ENCODE measurements around the gene NKX2-3.
A peak's percentile ranks its signal among the peaks of the same experiment; 100 is the strongest.

The NKX2-3 gene

GRCh38 chr10:99506416-99506815, 26.3 kb upstream of the NKX2-3 start:
- Histone ChIP-seq H4K5ac (ENCODE audit: low read length) (no peak overlapping the region), H3K9ac (ENCODE audit: low read length) (no peak overlapping the region), H3K27ac (ENCODE audit: low read depth, low read length) (no peak overlapping the region), H3K36me3 (ENCODE audit: control insufficient read depth, insufficient read depth, low read length) (no peaks in the 10 kb centered on the region), H3K79me1 (ENCODE audit: low read length) (no peaks in the 10 kb centered on the region), H2BK15ac (replicated peaks; ENCODE audit: low read depth) (no peak overlapping the region), H2BK120ac (ENCODE audit: low read depth, low read length) (no peak overlapping the region), H3K27me3 (ENCODE audit: insufficient read depth, low read length, poor library complexity) (no peaks in the 10 kb centered on the region), H3K4ac (ENCODE audit: low read depth, low read length) (no peak overlapping the region), H3K56ac (ENCODE audit: low read length) (no peak overlapping the region), H3K4me1 (ENCODE audit: control insufficient read depth, low read depth, low read length) (no peaks in the 10 kb centered on the region), H2AK5ac (ENCODE audit: low read length) (no peak overlapping the region), H3K79me2 (ENCODE audit: control insufficient read depth, insufficient read depth, low read length) (no peaks in the 10 kb centered on the region), H3K4me3 (ENCODE audit: low read length) (no peak overlapping the region), H2BK5ac (ENCODE audit: low read length) (no peak overlapping the region), H3K4me2 (ENCODE audit: low read length) (no peak overlapping the region), H4K8ac (ENCODE audit: low read depth, low read length) (no peak overlapping the region), H3K18ac (ENCODE audit: low read length) (no peak overlapping the region), H3K23ac (ENCODE audit: low read length) (no peak overlapping the region)
- whole genome bisulfite sequencing (ENCODE audit: extremely low coverage, insufficient coverage, low lambda C conversion rate): no CpG with 5 or more reads among the region's 1 CpG
- DNase-seq: no peak

- Histone ChIP-seq H2BK5ac (ENCODE audit: low read length) (no peak overlapping the region), H3K4me1 (ENCODE audit: control insufficient read depth, low read depth, low read length) (no peaks in the 10 kb centered on the region), H3K23ac (ENCODE audit: low read length) (no peak overlapping the region), H3K36me3 (ENCODE audit: control insufficient read depth, insufficient read depth, low read length) (no peaks in the 10 kb centered on the region), H3K4me2 (ENCODE audit: low read length) (no peak overlapping the region), H3K27me3 (ENCODE audit: insufficient read depth, low read length, poor library complexity) (no peaks in the 10 kb centered on the region), H3K79me2 (ENCODE audit: control insufficient read depth, insufficient read depth, low read length) (no peaks in the 10 kb centered on the region), H3K4me3 (ENCODE audit: low read length) (no peak overlapping the region), H3K56ac (ENCODE audit: low read length) (no peak overlapping the region), H2BK120ac (ENCODE audit: low read depth, low read length) (no peak overlapping the region), H3K27ac (ENCODE audit: low read depth, low read length) (no peak overlapping the region), H4K8ac (ENCODE audit: low read depth, low read length) (no peak overlapping the region), H2AK5ac (ENCODE audit: low read length) (no peak overlapping the region), H3K79me1 (ENCODE audit: low read length) (no peaks in the 10 kb centered on the region), H3K9ac (ENCODE audit: low read length) (no peak overlapping the region), H2BK15ac (replicated peaks; ENCODE audit: low read depth) (no peak overlapping the region), H3K18ac (ENCODE audit: low read length) (no peak overlapping the region), H3K4ac (ENCODE audit: low read depth, low read length) (no peak overlapping the region), H4K5ac (ENCODE audit: low read length) (no peak overlapping the region)
- DNase-seq: no peak
These were observed 25.5 kb upstream of the NKX2-3 start for GRCh38 chr10:99507265-99507664.

GRCh38 chr10:99513061-99513460, 19.7 kb upstream of the NKX2-3 start:
- Histone ChIP-seq H3K36me3 (ENCODE audit: control insufficient read depth, insufficient read depth, low read length) (no peaks in the 10 kb centered on the region), H4K8ac (ENCODE audit: low read depth, low read length) (no peak overlapping the region), H4K5ac (ENCODE audit: low read length) (no peak overlapping the region), H3K27me3 (ENCODE audit: insufficient read depth, low read length, poor library complexity) (peaks cover 21% of the 10 kb centered on the region), H2BK120ac (ENCODE audit: low read depth, low read length) (no peak overlapping the region), H3K4me2 (ENCODE audit: low read length) (no peak overlapping the region), H3K27ac (ENCODE audit: low read depth, low read length) (no peak overlapping the region), H2BK15ac (replicated peaks; ENCODE audit: low read depth) (no peak overlapping the region), H2BK5ac (ENCODE audit: low read length) (no peak overlapping the region), H3K9ac (ENCODE audit: low read length) (no peak overlapping the region), H3K79me1 (ENCODE audit: low read length) (no peaks in the 10 kb centered on the region), H3K4ac (ENCODE audit: low read depth, low read length) (no peak overlapping the region), H3K4me1 (ENCODE audit: control insufficient read depth, low read depth, low read length) (no peaks in the 10 kb centered on the region), H3K79me2 (ENCODE audit: control insufficient read depth, insufficient read depth, low read length) (no peaks in the 10 kb centered on the region), H3K56ac (ENCODE audit: low read length) (no peak overlapping the region), H3K4me3 (ENCODE audit: low read length) (no peak overlapping the region), H3K18ac (ENCODE audit: low read length) (no peak overlapping the region), H3K23ac (ENCODE audit: low read length) (no peak overlapping the region), H2AK5ac (ENCODE audit: low read length) (no peak overlapping the region)
- no peak for DNase-seq

- Histone ChIP-seq H4K8ac (ENCODE audit: low read depth, low read length) (no peak overlapping the region), H3K4me1 (ENCODE audit: control insufficient read depth, low read depth, low read length) (peaks cover 12% of the 10 kb centered on the region), H3K56ac (ENCODE audit: low read length) (no peak overlapping the region), H3K27me3 (ENCODE audit: insufficient read depth, low read length, poor library complexity) (peaks cover 49% of the 10 kb centered on the region), H3K36me3 (ENCODE audit: control insufficient read depth, insufficient read depth, low read length) (no peaks in the 10 kb centered on the region), H3K27ac (ENCODE audit: low read depth, low read length) (no peak overlapping the region), H3K4me2 (ENCODE audit: low read length) (no peak overlapping the region), H3K79me1 (ENCODE audit: low read length) (no peaks in the 10 kb centered on the region), H2BK120ac (ENCODE audit: low read depth, low read length) (no peak overlapping the region), H3K9ac (ENCODE audit: low read length) (no peak overlapping the region), H2AK5ac (ENCODE audit: low read length) (no peak overlapping the region), H3K4ac (ENCODE audit: low read depth, low read length) (no peak overlapping the region), H3K18ac (ENCODE audit: low read length) (no peak overlapping the region), H2BK15ac (replicated peaks; ENCODE audit: low read depth) (no peak overlapping the region), H3K79me2 (ENCODE audit: control insufficient read depth, insufficient read depth, low read length) (no peaks in the 10 kb centered on the region), H3K23ac (ENCODE audit: low read length) (no peak overlapping the region), H3K4me3 (ENCODE audit: low read length) (no peak overlapping the region), H4K5ac (ENCODE audit: low read length) (no peak overlapping the region), H2BK5ac (ENCODE audit: low read length) (no peak overlapping the region)
- no peak for DNase-seq
- WGBS (ENCODE audit: extremely low coverage, insufficient coverage, low lambda C conversion rate): no CpG with 5 or more reads among the region's 7 CpGs
These were observed 13.1 kb upstream of the NKX2-3 start for GRCh38 chr10:99519690-99520039.

- WGBS (ENCODE audit: extremely low coverage, insufficient coverage, low lambda C conversion rate): no CpG with 5 or more reads among the region's 48 CpGs
- H3K79me1 ChIP-seq (ENCODE audit: low read length): no peaks in the 10 kb centered on the region
- no peak overlapping the region for H2BK120ac ChIP-seq (ENCODE audit: low read depth, low read length)
- H3K79me2 ChIP-seq (ENCODE audit: control insufficient read depth, insufficient read depth, low read length): no peaks in the 10 kb centered on the region
- no peak overlapping the region for H3K56ac ChIP-seq (ENCODE audit: low read length)
- H2BK5ac ChIP-seq (ENCODE audit: low read length): no peak overlapping the region
- no peak overlapping the region for H3K27ac ChIP-seq (ENCODE audit: low read depth, low read length)
- H3K4me3 ChIP-seq (ENCODE audit: low read length): no peak overlapping the region
- no peak overlapping the region for H3K4ac ChIP-seq (ENCODE audit: low read depth, low read length)
- no peak overlapping the region for H4K5ac ChIP-seq (ENCODE audit: low read length)
- no peaks in the 10 kb centered on the region for H3K36me3 ChIP-seq (ENCODE audit: control insufficient read depth, insufficient read depth, low read length)
- H2AK5ac ChIP-seq (ENCODE audit: low read length): no peak overlapping the region
- peaks cover 17% of the 10 kb centered on the region for H3K4me1 ChIP-seq (ENCODE audit: control insufficient read depth, low read depth, low read length)
- H2BK15ac ChIP-seq (replicated peaks; ENCODE audit: low read depth): no peak overlapping the region
- DNase-seq: peak; percentile 86
- H3K4me2 ChIP-seq (ENCODE audit: low read length): no peak overlapping the region
- H3K27me3 ChIP-seq (ENCODE audit: insufficient read depth, low read length, poor library complexity): peaks cover 52% of the 10 kb centered on the region
- H3K23ac ChIP-seq (ENCODE audit: low read length): no peak overlapping the region
- H3K9ac ChIP-seq (ENCODE audit: low read length): no peak overlapping the region
- H4K8ac ChIP-seq (ENCODE audit: low read depth, low read length): no peak overlapping the region
- H3K18ac ChIP-seq (ENCODE audit: low read length): no peak overlapping the region
These were observed 12.5 kb upstream of the NKX2-3 start for GRCh38 chr10:99520040-99520846.

Data from mesendoderm (in vitro differentiated cells).